Measurements from ENCODE around the gene CNTN5. TPM values are rescaled to one million over a fixed set of nuclear protein-coding genes. Genes with fewer than 3 reads are reported as not detected.

Gene CNTN5
- total and polyA plus RNA-seq, 2 donors = 0.07 to 0.14 TPM

DNA sequence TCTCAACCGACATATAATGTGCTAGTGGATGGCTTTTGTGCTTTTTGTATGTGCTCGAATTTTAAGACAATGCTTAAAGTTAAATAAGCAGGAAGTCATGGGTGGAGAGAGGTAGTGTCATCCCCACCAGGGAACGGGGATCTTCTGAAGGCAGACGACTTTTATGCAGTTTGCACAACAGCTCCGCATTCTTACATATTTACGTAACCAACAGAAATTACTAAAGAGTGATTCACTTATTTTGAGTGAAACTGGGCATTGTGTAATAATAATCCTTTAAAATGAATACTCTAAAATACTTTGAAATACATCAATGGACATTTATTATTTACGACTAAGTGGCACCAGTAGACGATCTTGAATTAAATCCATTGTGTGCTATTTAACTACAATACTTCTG is 305.1 kb downstream of the CNTN5 start:
- H3K36me3 ChIP-seq (ENCODE audit: control insufficient read depth in 2 of 2, insufficient read depth in 2 of 2, low read length in 1 of 2) = no peaks in the 10 kb centered on the region
- H3K9me3 ChIP-seq (ENCODE audit: control insufficient read depth in 2 of 2, insufficient read depth in 1 of 2, low read length in 1 of 2) = no peaks in the 10 kb centered on the region
- no peak for DNase-seq (ENCODE audit: low read depth in 6 of 9, low spot score in 9 of 9)
- H3K4me1 ChIP-seq (ENCODE audit: control insufficient read depth in 2 of 2, insufficient read depth in 2 of 2, low read length in 2 of 2) = no peaks in the 10 kb centered on the region
- no peak overlapping the region for H3K27ac ChIP-seq (ENCODE audit: low read depth in 1 of 2, low read length in 1 of 2)
- WGBS = 84% methylated on average over 8 of the region's 8 CpGs
- H3K27me3 ChIP-seq (ENCODE audit: control insufficient read depth in 2 of 2, insufficient read depth in 1 of 2, low read length in 1 of 2) = no peaks in the 10 kb centered on the region
- no peak overlapping the region for H3K4me3 ChIP-seq (ENCODE audit: low read length in 2 of 2)

DNA sequence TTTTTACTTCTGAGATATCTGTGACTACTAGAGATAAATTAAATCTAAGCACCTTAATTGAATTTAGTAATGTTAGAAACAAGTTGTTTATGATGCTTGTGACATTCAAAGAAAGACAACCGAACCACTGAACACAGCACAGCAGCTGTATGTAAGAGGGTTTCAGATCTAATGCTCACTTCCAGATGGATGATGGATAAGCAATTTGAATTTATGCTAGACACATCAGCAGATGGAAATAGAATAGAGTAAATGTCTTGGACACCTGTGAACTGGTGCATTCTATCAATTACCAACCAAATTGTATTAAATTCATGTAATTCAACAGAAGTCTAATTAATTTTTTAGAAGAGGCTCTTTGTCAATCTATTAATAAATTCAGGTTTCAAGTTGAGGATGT is 306.3 kb downstream of the CNTN5 start:
- Histone ChIP-seq H3K36me3 (ENCODE audit: control insufficient read depth in 2 of 2, insufficient read depth in 2 of 2, low read length in 1 of 2) (no peaks in the 10 kb centered on the region), H3K9me3 (ENCODE audit: control insufficient read depth in 2 of 2, insufficient read depth in 1 of 2, low read length in 1 of 2) (no peaks in the 10 kb centered on the region), H3K4me1 (ENCODE audit: control insufficient read depth in 2 of 2, insufficient read depth in 2 of 2, low read length in 2 of 2) (no peaks in the 10 kb centered on the region), H3K27me3 (ENCODE audit: control insufficient read depth in 2 of 2, insufficient read depth in 1 of 2, low read length in 1 of 2) (no peaks in the 10 kb centered on the region), H3K4me3 (ENCODE audit: low read length in 2 of 2) (no peak overlapping the region), H3K27ac (ENCODE audit: low read depth in 1 of 2, low read length in 1 of 2) (no peak overlapping the region)
- DNase-seq (ENCODE audit: low read depth in 6 of 9, low spot score in 9 of 9) = no peak
- WGBS = 91% methylated on average over 1 of the region's 1 CpG

DNA sequence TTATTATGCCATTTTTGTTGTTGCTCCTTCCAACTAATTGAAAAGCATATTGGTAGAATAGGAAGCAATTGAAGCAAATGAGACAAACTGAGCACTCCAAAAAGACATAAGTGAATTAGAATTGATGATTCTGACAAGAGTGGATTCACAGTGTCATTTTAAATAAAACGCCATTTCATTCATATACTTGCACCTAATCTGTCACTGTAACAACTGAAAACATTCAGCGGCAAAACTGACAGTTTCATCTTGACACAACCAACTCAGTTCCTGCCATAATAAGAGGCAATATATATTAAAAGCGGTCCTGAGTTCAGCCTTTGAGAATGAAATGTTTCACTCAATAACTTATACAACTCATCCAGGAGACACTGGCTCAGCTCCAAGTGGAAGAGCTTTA is 306.8 kb downstream of the CNTN5 start:
- Histone ChIP-seq H3K9me3 (ENCODE audit: control insufficient read depth in 2 of 2, insufficient read depth in 1 of 2, low read length in 1 of 2) (no peaks in the 10 kb centered on the region), H3K4me3 (ENCODE audit: low read length in 2 of 2) (no peak overlapping the region), H3K4me1 (ENCODE audit: control insufficient read depth in 2 of 2, insufficient read depth in 2 of 2, low read length in 2 of 2) (no peaks in the 10 kb centered on the region), H3K27ac (ENCODE audit: low read depth in 1 of 2, low read length in 1 of 2) (no peak overlapping the region), H3K36me3 (ENCODE audit: control insufficient read depth in 2 of 2, insufficient read depth in 2 of 2, low read length in 1 of 2) (no peaks in the 10 kb centered on the region), H3K27me3 (ENCODE audit: control insufficient read depth in 2 of 2, insufficient read depth in 1 of 2, low read length in 1 of 2) (no peaks in the 10 kb centered on the region)
- WGBS = 94% methylated on average over 3 of the region's 3 CpGs
- DNase-seq (ENCODE audit: low read depth in 6 of 9, low spot score in 9 of 9) = no peak

DNA sequence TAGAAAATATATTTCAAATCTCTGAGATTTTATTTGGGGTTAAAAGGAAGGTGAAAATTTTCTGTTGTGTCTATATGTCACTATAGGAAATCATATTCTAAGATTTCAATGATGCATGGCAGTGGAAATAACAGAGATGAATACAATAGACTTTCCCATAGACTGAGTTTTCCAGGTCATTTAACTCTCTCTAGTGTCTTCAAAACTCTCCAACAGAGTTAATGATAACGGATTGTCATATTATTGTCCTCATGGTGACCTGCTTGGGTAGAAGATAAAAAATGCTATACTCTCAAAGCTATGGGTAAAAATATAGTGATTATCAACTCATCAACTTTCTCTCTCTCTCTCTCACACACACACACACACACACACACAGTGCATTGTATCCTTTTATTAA is 312.9 kb downstream of the CNTN5 start:
- Histone ChIP-seq H3K4me3 (ENCODE audit: low read length in 2 of 2) (no peak overlapping the region), H3K27ac (ENCODE audit: low read depth in 1 of 2, low read length in 1 of 2) (no peak overlapping the region), H3K36me3 (ENCODE audit: control insufficient read depth in 2 of 2, insufficient read depth in 2 of 2, low read length in 1 of 2) (no peaks in the 10 kb centered on the region), H3K9me3 (ENCODE audit: control insufficient read depth in 2 of 2, insufficient read depth in 1 of 2, low read length in 1 of 2) (no peaks in the 10 kb centered on the region), H3K4me1 (ENCODE audit: control insufficient read depth in 2 of 2, insufficient read depth in 2 of 2, low read length in 2 of 2) (no peaks in the 10 kb centered on the region), H3K27me3 (ENCODE audit: control insufficient read depth in 2 of 2, insufficient read depth in 1 of 2, low read length in 1 of 2) (no peaks in the 10 kb centered on the region)
- no peak for DNase-seq (ENCODE audit: low read depth in 6 of 9, low spot score in 9 of 9)
- WGBS = 85% methylated on average over 1 of the region's 1 CpG

DNA sequence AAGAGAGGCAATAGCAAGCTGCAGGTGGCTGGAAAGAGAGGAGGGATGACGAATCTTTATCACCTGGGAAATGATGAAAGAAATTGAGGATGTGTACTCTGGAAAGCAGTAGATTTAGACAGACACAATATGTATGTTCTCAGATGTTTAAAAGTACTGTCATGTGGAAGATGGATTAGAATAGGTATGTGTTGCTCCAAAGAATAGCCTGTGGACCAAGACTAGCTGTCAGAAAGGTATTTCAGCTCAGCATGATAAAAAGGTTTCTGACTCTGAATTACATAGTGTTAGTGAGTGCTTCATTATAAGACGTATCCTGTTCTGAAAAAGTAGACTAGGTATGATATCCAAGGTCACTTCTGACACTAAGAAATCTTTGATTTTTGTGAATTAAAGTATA is 322.4 kb downstream of the CNTN5 start:
- Histone ChIP-seq H3K27ac (ENCODE audit: low read depth in 1 of 2, low read length in 1 of 2) (no peak overlapping the region), H3K4me3 (ENCODE audit: low read length in 2 of 2) (no peak overlapping the region), H3K27me3 (ENCODE audit: control insufficient read depth in 2 of 2, insufficient read depth in 1 of 2, low read length in 1 of 2) (no peaks in the 10 kb centered on the region), H3K36me3 (ENCODE audit: control insufficient read depth in 2 of 2, insufficient read depth in 2 of 2, low read length in 1 of 2) (no peaks in the 10 kb centered on the region), H3K4me1 (ENCODE audit: control insufficient read depth in 2 of 2, insufficient read depth in 2 of 2, low read length in 2 of 2) (no peaks in the 10 kb centered on the region), H3K9me3 (ENCODE audit: control insufficient read depth in 2 of 2, insufficient read depth in 1 of 2, low read length in 1 of 2) (no peaks in the 10 kb centered on the region)
- 94% methylated on average over 2 of the region's 2 CpGs for WGBS
- DNase-seq (ENCODE audit: low read depth in 6 of 9, low spot score in 9 of 9) = no peak

DNA sequence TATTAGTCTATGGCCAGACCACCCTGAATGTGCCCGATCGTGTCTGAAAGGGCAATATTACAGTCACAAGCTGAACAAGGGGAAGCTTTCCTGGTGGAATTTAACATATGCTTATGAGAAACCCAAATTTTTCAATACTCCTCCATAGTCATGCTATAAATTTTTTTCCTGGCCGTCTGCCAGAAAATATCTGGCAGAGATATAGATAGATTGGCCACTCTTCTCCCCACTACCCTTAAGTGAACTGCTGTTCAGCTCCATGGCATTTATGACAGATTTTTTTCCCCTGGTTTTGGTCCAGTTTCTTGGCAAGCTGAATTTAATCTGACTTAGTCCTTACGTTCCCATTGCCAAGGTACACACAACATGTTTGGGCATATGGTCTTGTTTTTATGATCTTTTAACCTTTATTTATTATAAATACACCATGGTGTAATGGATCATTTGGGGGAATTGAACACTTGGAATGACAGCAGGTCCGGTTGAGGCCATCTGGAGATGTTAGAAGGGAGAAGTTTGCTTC is 328.5 kb downstream of the CNTN5 start:
- Histone ChIP-seq H3K4me1 (ENCODE audit: control insufficient read depth in 2 of 2, insufficient read depth in 2 of 2, low read length in 2 of 2) (no peaks in the 10 kb centered on the region), H3K36me3 (ENCODE audit: control insufficient read depth in 2 of 2, insufficient read depth in 2 of 2, low read length in 1 of 2) (no peaks in the 10 kb centered on the region), H3K9me3 (ENCODE audit: control insufficient read depth in 2 of 2, insufficient read depth in 1 of 2, low read length in 1 of 2) (no peaks in the 10 kb centered on the region), H3K4me3 (ENCODE audit: low read length in 2 of 2) (no peak overlapping the region), H3K27me3 (ENCODE audit: control insufficient read depth in 2 of 2, insufficient read depth in 1 of 2, low read length in 1 of 2) (no peaks in the 10 kb centered on the region), H3K27ac (ENCODE audit: low read depth in 1 of 2, low read length in 1 of 2) (no peak overlapping the region)
- WGBS = 93% methylated on average over 5 of the region's 5 CpGs
- no peak for DNase-seq (ENCODE audit: low read depth in 6 of 9, low spot score in 9 of 9)

DNA sequence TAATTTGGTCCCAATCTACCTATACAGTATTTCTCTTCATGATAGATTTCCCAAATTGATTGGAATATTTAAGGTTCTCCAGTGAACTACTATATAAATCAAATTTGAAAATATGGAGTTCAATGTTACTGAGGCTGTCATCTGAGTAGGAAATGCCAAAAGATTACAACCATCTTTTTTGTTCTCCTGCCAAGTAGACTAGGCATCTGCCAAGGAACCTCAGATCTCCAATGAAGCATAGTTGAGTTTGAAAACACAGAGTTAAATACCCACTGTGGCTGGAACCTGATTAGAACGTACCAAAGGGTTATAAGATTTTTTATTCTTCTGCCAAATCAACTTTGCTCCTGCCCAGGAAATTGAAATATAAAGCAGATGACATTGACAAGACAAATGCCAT is 330.9 kb downstream of the CNTN5 start:
- Histone ChIP-seq H3K4me3 (ENCODE audit: low read length in 2 of 2) (no peak overlapping the region), H3K36me3 (ENCODE audit: control insufficient read depth in 2 of 2, insufficient read depth in 2 of 2, low read length in 1 of 2) (no peaks in the 10 kb centered on the region), H3K9me3 (ENCODE audit: control insufficient read depth in 2 of 2, insufficient read depth in 1 of 2, low read length in 1 of 2) (no peaks in the 10 kb centered on the region), H3K27me3 (ENCODE audit: control insufficient read depth in 2 of 2, insufficient read depth in 1 of 2, low read length in 1 of 2) (no peaks in the 10 kb centered on the region), H3K27ac (ENCODE audit: low read depth in 1 of 2, low read length in 1 of 2) (no peak overlapping the region), H3K4me1 (ENCODE audit: control insufficient read depth in 2 of 2, insufficient read depth in 2 of 2, low read length in 2 of 2) (no peaks in the 10 kb centered on the region)
- DNase-seq (ENCODE audit: low read depth in 6 of 9, low spot score in 9 of 9) = no peak
- 86% methylated on average over 1 of the region's 1 CpG for WGBS

DNA sequence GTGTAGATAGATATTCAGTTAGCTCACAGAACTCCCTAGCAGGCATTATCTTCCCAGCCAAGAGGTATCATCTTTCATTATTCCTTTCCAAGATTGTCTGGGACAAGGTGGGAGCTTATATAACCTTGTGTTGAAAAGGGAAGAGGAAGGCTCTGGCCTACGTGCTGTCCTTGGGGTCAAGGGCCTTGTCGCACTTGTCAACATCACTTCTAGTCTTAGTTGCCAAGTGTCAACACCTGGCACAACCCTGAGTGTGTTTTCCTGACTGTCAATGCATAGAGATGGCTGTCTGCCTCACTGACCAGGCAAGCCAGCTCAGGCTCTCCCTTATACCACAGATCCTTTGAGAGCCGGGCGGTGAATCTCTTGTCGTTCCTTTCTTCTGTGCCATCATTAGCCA is 331.9 kb downstream of the CNTN5 start:
- DNase-seq (ENCODE audit: low read depth in 6 of 9, low spot score in 9 of 9) = no peak
- no peak overlapping the region for H3K27ac ChIP-seq (ENCODE audit: low read depth in 1 of 2, low read length in 1 of 2)
- no peaks in the 10 kb centered on the region for H3K4me1 ChIP-seq (ENCODE audit: control insufficient read depth in 2 of 2, insufficient read depth in 2 of 2, low read length in 2 of 2)
- 87% methylated on average over 5 of the region's 5 CpGs for WGBS
- H3K27me3 ChIP-seq (ENCODE audit: control insufficient read depth in 2 of 2, insufficient read depth in 1 of 2, low read length in 1 of 2) = no peaks in the 10 kb centered on the region
- H3K4me3 ChIP-seq (ENCODE audit: low read length in 2 of 2) = no peak overlapping the region
- H3K36me3 ChIP-seq (ENCODE audit: control insufficient read depth in 2 of 2, insufficient read depth in 2 of 2, low read length in 1 of 2) = no peaks in the 10 kb centered on the region
- H3K9me3 ChIP-seq (ENCODE audit: control insufficient read depth in 2 of 2, insufficient read depth in 1 of 2, low read length in 1 of 2) = no peaks in the 10 kb centered on the region

DNA sequence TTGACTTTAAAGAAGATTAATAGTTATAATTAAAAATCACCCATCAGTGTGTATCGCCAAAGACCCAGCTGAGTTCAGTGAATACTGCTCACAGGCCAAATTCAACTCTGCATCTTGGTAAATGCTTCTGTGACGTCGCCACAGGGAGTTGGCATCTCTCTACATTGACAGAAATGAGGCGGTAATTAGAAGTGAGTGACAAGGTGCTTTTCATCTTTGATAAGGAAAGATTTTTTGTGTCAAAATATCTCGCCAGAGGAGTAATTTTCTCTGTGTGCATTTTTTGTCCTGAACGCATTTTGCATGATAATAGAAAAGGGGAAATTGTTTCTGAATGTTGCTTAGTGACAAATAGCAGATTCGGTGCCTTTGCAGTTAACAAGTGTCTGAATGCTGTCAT is 345.8 kb downstream of the CNTN5 start:
- H3K4me3 ChIP-seq (ENCODE audit: low read length in 2 of 2) = no peak overlapping the region
- H3K27ac ChIP-seq (ENCODE audit: low read depth in 1 of 2, low read length in 1 of 2) = no peak overlapping the region
- no peaks in the 10 kb centered on the region for H3K36me3 ChIP-seq (ENCODE audit: control insufficient read depth in 2 of 2, insufficient read depth in 2 of 2, low read length in 1 of 2)
- DNase-seq (ENCODE audit: low read depth in 6 of 9, low spot score in 9 of 9) = no peak
- H3K27me3 ChIP-seq (ENCODE audit: control insufficient read depth in 2 of 2, insufficient read depth in 1 of 2, low read length in 1 of 2) = no peaks in the 10 kb centered on the region
- 89% methylated on average over 7 of the region's 7 CpGs for WGBS
- no peaks in the 10 kb centered on the region for H3K9me3 ChIP-seq (ENCODE audit: control insufficient read depth in 2 of 2, insufficient read depth in 1 of 2, low read length in 1 of 2)
- H3K4me1 ChIP-seq (ENCODE audit: control insufficient read depth in 2 of 2, insufficient read depth in 2 of 2, low read length in 2 of 2) = no peaks in the 10 kb centered on the region

DNA sequence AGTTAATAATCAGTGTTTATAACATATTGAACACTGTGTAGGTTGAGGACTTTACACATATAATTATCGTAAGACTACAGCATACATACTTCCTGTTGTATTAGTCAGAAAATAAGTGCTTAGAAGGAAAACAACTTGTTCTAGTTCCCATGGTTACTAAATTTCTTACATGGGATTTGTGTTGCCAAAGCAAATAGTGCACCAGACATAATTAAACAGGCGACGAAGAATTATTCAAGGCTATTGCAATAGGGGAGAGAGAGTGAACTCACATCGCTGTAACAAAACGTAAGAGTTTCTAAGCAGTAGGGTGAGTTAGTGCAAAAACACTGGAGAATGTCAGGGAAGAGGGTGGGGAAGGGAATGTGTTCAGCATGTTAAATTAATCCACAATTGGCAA is 347.8 kb downstream of the CNTN5 start:
- 95% methylated on average over 5 of the region's 5 CpGs for WGBS
- no peak overlapping the region for H3K4me3 ChIP-seq (ENCODE audit: low read length in 2 of 2)
- H3K27ac ChIP-seq (ENCODE audit: low read depth in 1 of 2, low read length in 1 of 2) = no peak overlapping the region
- no peaks in the 10 kb centered on the region for H3K27me3 ChIP-seq (ENCODE audit: control insufficient read depth in 2 of 2, insufficient read depth in 1 of 2, low read length in 1 of 2)
- H3K4me1 ChIP-seq (ENCODE audit: control insufficient read depth in 2 of 2, insufficient read depth in 2 of 2, low read length in 2 of 2) = no peaks in the 10 kb centered on the region
- H3K9me3 ChIP-seq (ENCODE audit: control insufficient read depth in 2 of 2, insufficient read depth in 1 of 2, low read length in 1 of 2) = no peaks in the 10 kb centered on the region
- no peak for DNase-seq (ENCODE audit: low read depth in 6 of 9, low spot score in 9 of 9)
- no peaks in the 10 kb centered on the region for H3K36me3 ChIP-seq (ENCODE audit: control insufficient read depth in 2 of 2, insufficient read depth in 2 of 2, low read length in 1 of 2)

Measured in thymus (tissue), 11 donors.